Measurements from ENCODE around the gene OBSCN. TPM values are rescaled to one million over a fixed set of nuclear protein-coding genes. Genes with fewer than 3 reads are reported as not detected.

The OBSCN gene
- total RNA-seq, 1 experiment from 2014 or later = 5.6 TPM

- no peak overlapping the region for H3K27ac Mint-ChIP-seq (ENCODE audit: unreplicated experiment)
- no TSS peak for BruUV-seq (replicated peaks)
- no peaks in the 10 kb centered on the region for H3K27me3 ChIP-seq (replicated peaks; ENCODE audit: control insufficient read depth, insufficient read depth, low read length)
- H3K36me3 ChIP-seq (ENCODE audit: control insufficient read depth, insufficient read depth, low read length) = no peaks in the 10 kb centered on the region
- no peak for TF ChIP-seq CTCF (IDR thresholded peaks at IDR 0.05; ENCODE audit: insufficient read depth in 1 of 2, low read depth in 1 of 2, low read length in 1 of 2, severe bottlenecking in 1 of 2, unreplicated experiment in 1 of 2)
- peaks cover 5% of the 10 kb centered on the region for H3K36me3 Mint-ChIP-seq (ENCODE audit: insufficient read depth, unreplicated experiment)
- no peak overlapping the region for H3K4me3 Mint-ChIP-seq (ENCODE audit: unreplicated experiment)
- intact Hi-C loops (cut with micrococcal nuclease; ENCODE audit: unreplicated experiment) = no loop called here
- CTCF ChIA-PET = no interaction called here
- no peak for DNase-seq
- no peak overlapping the region for H3K4me3 ChIP-seq (ENCODE audit: low read depth, low read length)
- H3K27me3 Mint-ChIP-seq (ENCODE audit: insufficient read depth, unreplicated experiment) = no peaks in the 10 kb centered on the region
- no peaks in the 10 kb centered on the region for H3K9me3 Mint-ChIP-seq (ENCODE audit: unreplicated experiment)
- H3K4me1 ChIP-seq = no peaks in the 10 kb centered on the region
- POLR2A ChIA-PET = interaction anchor here (0.6 kb wide), 1 partner anchor 53 kb away, joined by 3 read pairs; no protein-coding TSS in a partner anchor
- 0 out of 2 replicates have a peak, but pooled peaks cover 8% of the 10 kb centered on the region for H3K9me3 ChIP-seq
- H3K4me1 Mint-ChIP-seq (ENCODE audit: low read depth, unreplicated experiment) = no peaks in the 10 kb centered on the region
Observed at GRCh38 chr1:228222548-228222947, 14.7 kb downstream of the OBSCN start.

- CTCF ChIA-PET = no interaction called here
- intact Hi-C loops (cut with micrococcal nuclease; ENCODE audit: unreplicated experiment) = no loop called here
- Mint-ChIP-seq H3K9me3 (ENCODE audit: unreplicated experiment) (no peaks in the 10 kb centered on the region), H3K27ac (ENCODE audit: unreplicated experiment) (no peak overlapping the region), H3K36me3 (ENCODE audit: insufficient read depth, unreplicated experiment) (peaks cover 5% of the 10 kb centered on the region), H3K4me3 (ENCODE audit: unreplicated experiment) (no peak overlapping the region), H3K4me1 (ENCODE audit: low read depth, unreplicated experiment) (no peaks in the 10 kb centered on the region), H3K27me3 (ENCODE audit: insufficient read depth, unreplicated experiment) (no peaks in the 10 kb centered on the region)
- H3K4me1 ChIP-seq = no peaks in the 10 kb centered on the region
- H3K9me3 ChIP-seq = 0 out of 2 replicates have a peak, but pooled peaks cover 8% of the 10 kb centered on the region
- no peak for TF ChIP-seq CTCF (IDR thresholded peaks at IDR 0.05; ENCODE audit: insufficient read depth in 1 of 2, low read depth in 1 of 2, low read length in 1 of 2, severe bottlenecking in 1 of 2, unreplicated experiment in 1 of 2)
- no peak overlapping the region for H3K4me3 ChIP-seq (ENCODE audit: low read depth, low read length)
- POLR2A ChIA-PET = no interaction called here
- no peaks in the 10 kb centered on the region for H3K36me3 ChIP-seq (ENCODE audit: control insufficient read depth, insufficient read depth, low read length)
- no peaks in the 10 kb centered on the region for H3K27me3 ChIP-seq (replicated peaks; ENCODE audit: control insufficient read depth, insufficient read depth, low read length)
- no TSS peak for BruUV-seq (replicated peaks)
- no peak for DNase-seq
Observed at GRCh38 chr1:228224198-228225164, 16.6 kb downstream of the OBSCN start.

GRCh38 chr1:228225165-228225710 lies 17.4 kb downstream of the OBSCN start:
- POLR2A ChIA-PET = no interaction called here

More at GRCh38 chr1:228225165-228225710, 17.4 kb downstream of the OBSCN start:
- no peaks in the 10 kb centered on the region for H3K9me3 Mint-ChIP-seq (ENCODE audit: unreplicated experiment)
- CTCF ChIA-PET = no interaction called here
- TF ChIP-seq CTCF (IDR thresholded peaks at IDR 0.05; ENCODE audit: insufficient read depth in 1 of 2, low read depth in 1 of 2, low read length in 1 of 2, severe bottlenecking in 1 of 2, unreplicated experiment in 1 of 2) = no peak
- no peak for DNase-seq
- intact Hi-C loops (cut with micrococcal nuclease; ENCODE audit: unreplicated experiment) = no loop called here
- H3K36me3 Mint-ChIP-seq (ENCODE audit: insufficient read depth, unreplicated experiment) = peaks cover 5% of the 10 kb centered on the region
- no peak overlapping the region for H3K4me3 Mint-ChIP-seq (ENCODE audit: unreplicated experiment)
- no peak overlapping the region for H3K4me3 ChIP-seq (ENCODE audit: low read depth, low read length)
- no peaks in the 10 kb centered on the region for H3K36me3 ChIP-seq (ENCODE audit: control insufficient read depth, insufficient read depth, low read length)
- H3K4me1 ChIP-seq = no peaks in the 10 kb centered on the region
- H3K27ac Mint-ChIP-seq (ENCODE audit: unreplicated experiment) = no peak overlapping the region
- H3K27me3 Mint-ChIP-seq (ENCODE audit: insufficient read depth, unreplicated experiment) = no peaks in the 10 kb centered on the region
- H3K9me3 ChIP-seq = 0 out of 2 replicates have a peak, but pooled peaks cover 8% of the 10 kb centered on the region
- H3K4me1 Mint-ChIP-seq (ENCODE audit: low read depth, unreplicated experiment) = no peaks in the 10 kb centered on the region
- no TSS peak for BruUV-seq (replicated peaks)
- no peaks in the 10 kb centered on the region for H3K27me3 ChIP-seq (replicated peaks; ENCODE audit: control insufficient read depth, insufficient read depth, low read length)
